HG03196 (cell line): ENCODE results near the gene CCT6B.
A peak's percentile ranks its signal among the peaks of the same experiment; 100 is the strongest.
"Not testable (repeated sequence)": the region's sequence is repeated elsewhere in the genome, so short reads cannot be mapped to it uniquely, and the experiment has no call there.

Experiments
- ATAC-seq: cut with Tn5 transposase; IDR thresholded peaks from one replicate; pipeline ENCODE4 v1.9.1; 2021; ENCODE audit not compliant: unreplicated experiment

CCT6B gene

GRCh38 chr17:34980681-34981537 is 19.6 kb upstream of the CCT6B start:
- ATAC-seq, result peak; percentile 74

- ATAC-seq, result peak; percentile 80
These were observed 19.1 kb upstream of the CCT6B start, which contains the start of gene LIG3 for GRCh38 chr17:34980353-34980680. TSS of gene LIG3 (plus strand) at chr17:34980512. CDS start at chr17:34983006, 2,494 bp downstream.

GRCh38 chr17:34979650-34980352 is 18.5 kb upstream of the CCT6B start:
- ATAC-seq, result no peak

GRCh38 chr17:34979153-34979552 is 17.9 kb upstream of the CCT6B start:
- no peak for ATAC-seq

GRCh38 chr17:34974794-34975785 is 13.8 kb upstream of the CCT6B start:
- ATAC-seq, result no peak

- ATAC-seq, result no peak
These were observed 12.9 kb upstream of the CCT6B start for GRCh38 chr17:34974179-34974578.

- no peak for ATAC-seq
These were observed 2.8 kb downstream of the CCT6B start for GRCh38 chr17:34958438-34958837.

GRCh38 chr17:34950780-34951179 is 10.5 kb downstream of the CCT6B start:
- ATAC-seq, result not testable (repeated sequence)

GRCh38 chr17:34930283-34930682 is 31.0 kb downstream of the CCT6B start:
- ATAC-seq, result no peak

GRCh38 chr17:34926661-34927060 is 34.6 kb downstream of the CCT6B start:
- no peak for ATAC-seq

GRCh38 chr17:34920676-34921075 is 40.6 kb downstream of the CCT6B start:
- no peak for ATAC-seq

GRCh38 chr17:34917381-34917780 is 43.9 kb downstream of the CCT6B start:
- no peak for ATAC-seq

GRCh38 chr17:34916120-34916519 is 45.1 kb downstream of the CCT6B start:
- no peak for ATAC-seq

GRCh38 chr17:34913001-34913400 is 48.3 kb downstream of the CCT6B start:
- no peak for ATAC-seq

- ATAC-seq, result no peak
These were observed 52.2 kb downstream of the CCT6B start for GRCh38 chr17:34909040-34909439.

GRCh38 chr17:34902831-34903547 is 58.3 kb downstream of the CCT6B start:
- ATAC-seq, result no peak

- ATAC-seq, result no peak
These were observed 61.5 kb downstream of the CCT6B start for GRCh38 chr17:34899643-34900291.

- ATAC-seq, result no peak
These were observed 65.9 kb downstream of the CCT6B start for GRCh38 chr17:34895383-34895782.

- no peak for ATAC-seq
These were observed 66.3 kb downstream of the CCT6B start for GRCh38 chr17:34894964-34895363.
